ENCODE results near the gene PCDHB1. TPM values are rescaled to one million over a fixed set of nuclear protein-coding genes. Genes with fewer than 3 reads are reported as not detected.

Gene PCDHB1
- total RNA-seq, 2 experiments from 2014 or later, result not detected

DNA sequence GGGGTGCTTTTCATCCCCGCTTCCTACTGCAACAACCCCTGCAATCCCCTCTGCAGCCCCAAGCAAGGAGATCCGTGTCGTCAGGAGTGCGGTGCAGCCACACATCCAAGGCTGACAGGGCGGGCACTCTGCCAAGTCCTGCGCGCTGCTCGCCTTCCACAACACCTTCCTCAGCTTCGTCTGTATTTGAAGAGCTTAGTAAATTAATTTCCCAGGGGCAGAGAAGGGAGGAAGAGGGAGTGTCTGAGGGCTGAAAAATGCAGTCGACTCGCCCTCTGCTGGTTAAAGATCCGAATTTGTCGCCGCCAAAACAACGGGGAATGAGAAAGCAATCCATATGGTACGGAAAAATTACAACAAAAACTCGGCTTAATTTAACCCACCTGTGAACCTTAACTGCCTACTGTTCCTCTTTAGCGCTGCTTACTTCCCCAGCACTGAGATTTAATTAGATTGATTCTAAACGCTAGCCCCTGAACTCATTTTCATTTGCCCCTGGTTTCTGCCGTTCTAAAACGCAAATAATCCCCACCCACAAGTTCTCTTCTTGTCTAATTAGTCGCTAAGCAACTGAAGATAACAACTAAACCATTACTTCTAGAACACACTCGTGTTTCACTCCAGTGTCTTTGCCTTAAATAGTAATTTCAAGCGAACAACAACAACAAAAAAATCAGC lies 10.9 kb upstream of the PCDHB1 start:
- CTCF ChIA-PET, result interaction anchor here (0.6 to 1.6 kb wide), 7 partner anchors 44 to 330 kb away, joined by 3 to 5 read pairs (median 3); no protein-coding TSS in a partner anchor
- no peak overlapping the region for H3K27ac Mint-ChIP-seq
- no peak for ATAC-seq

DNA sequence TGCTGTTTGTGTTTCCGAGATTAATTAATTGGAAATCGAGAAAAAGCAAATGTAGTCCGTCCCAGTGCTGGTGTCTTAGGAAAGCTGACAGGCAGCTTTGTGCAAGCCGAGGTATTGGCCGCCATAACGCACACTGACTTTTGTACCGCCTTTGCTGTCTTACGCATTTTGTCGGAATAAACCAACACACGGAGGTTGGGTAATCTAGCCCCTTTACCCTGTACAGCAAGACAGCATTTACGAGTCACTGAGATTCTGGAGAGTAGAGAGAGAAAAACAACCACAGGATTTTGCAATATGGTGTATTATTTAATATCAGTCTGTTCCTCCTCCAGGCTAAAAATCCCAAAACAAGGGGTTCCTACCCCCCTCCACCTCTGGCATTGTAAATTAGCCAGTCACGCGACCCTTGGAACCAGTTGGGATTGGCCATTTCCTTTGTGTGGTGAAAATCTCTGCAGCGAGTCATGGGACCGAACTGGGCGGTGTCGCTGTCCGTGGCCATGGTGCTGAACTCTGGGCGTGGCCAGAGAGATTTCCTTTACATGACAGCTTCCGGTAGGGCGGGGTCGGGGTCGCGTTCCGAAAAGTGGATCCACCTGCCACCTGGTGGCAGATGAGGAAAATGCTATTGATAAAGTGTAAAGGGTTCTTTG lies 10.3 kb upstream of the PCDHB1 start:
- POLR2A ChIA-PET, result no interaction called here
- TF ChIP-seq, protein P1, sequence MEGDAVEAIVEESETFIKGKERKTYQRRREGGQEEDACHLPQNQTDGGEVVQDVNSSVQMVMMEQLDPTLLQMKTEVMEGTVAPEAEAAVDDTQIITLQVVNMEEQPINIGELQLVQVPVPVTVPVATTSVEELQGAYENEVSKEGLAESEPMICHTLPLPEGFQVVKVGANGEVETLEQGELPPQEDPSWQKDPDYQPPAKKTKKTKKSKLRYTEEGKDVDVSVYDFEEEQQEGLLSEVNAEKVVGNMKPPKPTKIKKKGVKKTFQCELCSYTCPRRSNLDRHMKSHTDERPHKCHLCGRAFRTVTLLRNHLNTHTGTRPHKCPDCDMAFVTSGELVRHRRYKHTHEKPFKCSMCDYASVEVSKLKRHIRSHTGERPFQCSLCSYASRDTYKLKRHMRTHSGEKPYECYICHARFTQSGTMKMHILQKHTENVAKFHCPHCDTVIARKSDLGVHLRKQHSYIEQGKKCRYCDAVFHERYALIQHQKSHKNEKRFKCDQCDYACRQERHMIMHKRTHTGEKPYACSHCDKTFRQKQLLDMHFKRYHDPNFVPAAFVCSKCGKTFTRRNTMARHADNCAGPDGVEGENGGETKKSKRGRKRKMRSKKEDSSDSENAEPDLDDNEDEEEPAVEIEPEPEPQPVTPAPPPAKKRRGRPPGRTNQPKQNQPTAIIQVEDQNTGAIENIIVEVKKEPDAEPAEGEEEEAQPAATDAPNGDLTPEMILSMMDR (IDR thresholded peaks at IDR 0.05), result peak; percentile 65
- Mint-ChIP-seq H3K9me3 (no peaks in the 10 kb centered on the region), H3K27ac (no peak overlapping the region), H3K4me1 (ENCODE audit: low read depth) (no peaks in the 10 kb centered on the region), H3K36me3 (ENCODE audit: low read depth) (no peaks in the 10 kb centered on the region), H3K27me3 (peaks cover 10% of the 10 kb centered on the region), H3K4me3 (no peak overlapping the region)
- DNase-seq (peak; percentile 88), ATAC-seq (peak; percentile 77)
- intact Hi-C loops (cut with micrococcal nuclease), result loop anchor here (5.0 kb wide), 1 partner anchor 169 kb away; no protein-coding TSS in a partner anchor
- CTCF ChIA-PET, result interaction anchor here (0.6 to 1.6 kb wide), 6 partner anchors 43 to 330 kb away, joined by 3 to 5 read pairs (median 3); no protein-coding TSS in a partner anchor

More for the DNA sequence above, 10.9 kb upstream of the PCDHB1 start:
- Mint-ChIP-seq H3K36me3 (ENCODE audit: low read depth) (no peaks in the 10 kb centered on the region), H3K27me3 (peaks cover 6% of the 10 kb centered on the region), H3K4me1 (ENCODE audit: low read depth) (no peaks in the 10 kb centered on the region), H3K9me3 (no peaks in the 10 kb centered on the region), H3K4me3 (no peak overlapping the region)
- POLR2A ChIA-PET, result no interaction called here
- intact Hi-C loops (cut with micrococcal nuclease), result loop anchor here (5.0 kb wide), 1 partner anchor 168 kb away; no protein-coding TSS in a partner anchor
- no peak for DNase-seq
- TF ChIP-seq, protein P1 (IDR thresholded peaks at IDR 0.05), result peak; percentile 19

DNA sequence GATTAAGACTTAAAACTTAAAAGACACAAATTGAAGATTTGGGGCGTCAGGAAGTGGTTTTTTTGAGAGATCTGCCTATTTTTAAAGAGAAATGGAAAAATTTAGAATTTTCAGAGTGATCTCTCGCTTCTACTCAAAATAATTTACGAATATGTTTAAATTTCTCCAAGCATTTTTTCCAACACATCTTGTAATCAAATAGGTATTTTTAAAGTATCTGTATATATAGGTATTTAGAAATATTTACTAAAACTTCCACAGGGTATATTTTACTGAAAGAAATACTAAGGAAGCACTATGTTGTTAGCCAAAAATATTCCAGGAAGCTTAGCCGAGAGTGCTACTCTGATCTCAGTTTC lies 9.8 kb upstream of the PCDHB1 start:
- ChIA-PET CTCF (interaction anchor here (1.1 to 1.6 kb wide), 3 partner anchors 43 to 277 kb away, joined by 3 to 5 read pairs (median 3); no protein-coding TSS in a partner anchor), POLR2A (no interaction called here)
- peaks cover 12% of the 10 kb centered on the region for H3K27me3 Mint-ChIP-seq
- DNase-seq, result no peak
- intact Hi-C loops (cut with micrococcal nuclease), result loop anchor here (5.0 kb wide), 1 partner anchor 169 kb away; no protein-coding TSS in a partner anchor
- no peaks in the 10 kb centered on the region for H3K9me3 Mint-ChIP-seq
- H3K36me3 Mint-ChIP-seq (ENCODE audit: low read depth), result no peaks in the 10 kb centered on the region
- no peak overlapping the region for H3K27ac Mint-ChIP-seq
- ATAC-seq, result no peak
- no peak overlapping the region for H3K4me3 Mint-ChIP-seq
- TF ChIP-seq, protein P1 (IDR thresholded peaks at IDR 0.05), result no peak
- no peaks in the 10 kb centered on the region for H3K4me1 Mint-ChIP-seq (ENCODE audit: low read depth)

DNA sequence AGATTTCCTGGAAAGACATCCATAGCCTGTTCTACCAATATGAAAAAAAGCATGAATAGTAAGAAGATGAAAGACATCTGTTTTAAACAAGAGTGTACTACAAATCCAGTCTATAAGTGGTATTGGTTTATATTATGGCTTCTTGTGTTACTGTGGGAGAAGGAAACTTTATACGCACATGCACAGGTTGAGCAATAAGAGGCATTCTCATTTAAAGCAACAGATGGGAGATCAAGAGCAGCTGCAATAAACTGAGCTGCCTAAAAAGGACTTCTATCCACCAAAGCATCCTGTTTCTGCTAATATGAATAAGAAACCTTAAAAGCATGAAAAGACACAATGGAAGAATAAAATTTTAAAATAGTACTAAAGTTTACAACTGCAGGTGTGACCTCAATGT lies 8.6 kb upstream of the PCDHB1 start:
- DNase-seq, result no peak
- H3K27ac Mint-ChIP-seq, result no peak overlapping the region
- ATAC-seq, result no peak
- no peak overlapping the region for H3K4me3 Mint-ChIP-seq
- intact Hi-C loops (cut with micrococcal nuclease), result loop anchor here (5.0 kb wide), 1 partner anchor 170 kb away; no protein-coding TSS in a partner anchor
- ChIA-PET CTCF (no interaction called here), POLR2A (no interaction called here)
- TF ChIP-seq, protein P1 (IDR thresholded peaks at IDR 0.05), result no peak
- H3K36me3 Mint-ChIP-seq (ENCODE audit: low read depth), result no peaks in the 10 kb centered on the region
- peaks cover 18% of the 10 kb centered on the region for H3K27me3 Mint-ChIP-seq
- H3K4me1 Mint-ChIP-seq (ENCODE audit: low read depth), result no peaks in the 10 kb centered on the region
- no peaks in the 10 kb centered on the region for H3K9me3 Mint-ChIP-seq

DNA sequence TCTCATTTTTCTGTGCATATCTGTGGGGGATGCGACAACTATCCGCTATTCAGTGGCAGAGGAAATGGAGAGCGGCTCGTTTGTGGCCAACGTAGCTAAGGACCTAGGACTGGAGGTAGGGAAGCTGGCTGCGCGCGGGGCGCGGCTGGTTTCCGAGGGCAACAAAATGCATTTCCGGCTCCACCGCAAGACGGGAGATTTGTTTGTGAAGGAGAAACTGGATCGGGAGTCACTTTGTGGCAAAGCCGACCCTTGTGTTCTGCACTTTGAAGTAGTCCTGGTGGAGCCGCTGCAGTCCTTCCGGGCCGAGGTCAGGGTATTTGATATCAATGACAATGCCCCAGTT lies 320 bp downstream of the PCDHB1 start:
- peaks cover 5% of the 10 kb centered on the region for H3K4me1 Mint-ChIP-seq (ENCODE audit: low read depth)
- no peak overlapping the region for H3K27ac Mint-ChIP-seq
- POLR2A ChIA-PET, result no interaction called here
- peaks cover 47% of the 10 kb centered on the region for H3K27me3 Mint-ChIP-seq
- ATAC-seq, result no peak
- H3K36me3 Mint-ChIP-seq (ENCODE audit: low read depth), result no peaks in the 10 kb centered on the region
- no peak for DNase-seq
- intact Hi-C loops (cut with micrococcal nuclease), result no loop called here
- peaks cover 4% of the 10 kb centered on the region for H3K9me3 Mint-ChIP-seq
- CTCF ChIA-PET, result no interaction called here
- TF ChIP-seq, protein P1 (IDR thresholded peaks at IDR 0.05), result no peak
- peak overlapping the region; percentile 24 for H3K4me3 Mint-ChIP-seq
